ENCODE measurements around the gene RELL1.
"Not testable (repeated sequence)": the region's sequence is repeated elsewhere in the genome, so short reads cannot be mapped to it uniquely, and the experiment has no call there.

The RELL1 gene

GRCh38 chr4:37690976-37691375 is 4.8 kb upstream of the RELL1 start:
- no peak for DNase-seq

DNA sequence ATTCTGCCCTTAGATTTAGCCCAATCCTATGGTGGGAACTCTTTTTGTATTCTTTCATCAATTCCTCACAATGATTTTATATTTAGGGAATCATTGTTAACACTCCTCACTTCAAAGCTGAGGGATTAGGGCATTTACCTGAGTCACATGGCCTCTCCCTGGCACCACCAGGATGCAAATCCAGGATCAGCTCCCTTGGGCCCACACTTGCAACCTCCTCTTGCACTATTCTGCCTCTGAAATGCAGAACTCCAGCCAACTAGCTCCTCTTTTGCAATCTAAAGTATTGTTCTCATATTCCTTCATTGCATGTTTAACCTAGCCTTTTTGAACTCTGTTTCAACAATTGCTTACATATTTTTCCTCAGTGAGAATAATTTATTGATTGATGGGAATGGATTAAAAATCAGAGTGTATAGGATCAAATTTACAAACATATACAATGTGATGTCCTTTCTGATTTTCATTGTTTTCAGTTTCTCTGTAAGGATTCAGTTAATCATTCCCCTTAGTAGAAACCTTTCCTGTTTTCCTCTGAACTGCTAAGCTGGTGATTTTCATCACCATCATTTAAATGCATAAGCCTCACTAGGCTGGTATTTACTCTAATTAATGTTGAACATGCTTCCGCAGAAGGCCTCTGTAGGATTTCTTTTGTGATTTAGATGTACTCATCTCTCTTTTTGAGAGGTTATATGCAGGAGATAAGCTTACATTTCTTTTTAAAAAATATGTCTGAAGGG is 3.3 kb upstream of the RELL1 start:
- DNase-seq, result no peak

DNA sequence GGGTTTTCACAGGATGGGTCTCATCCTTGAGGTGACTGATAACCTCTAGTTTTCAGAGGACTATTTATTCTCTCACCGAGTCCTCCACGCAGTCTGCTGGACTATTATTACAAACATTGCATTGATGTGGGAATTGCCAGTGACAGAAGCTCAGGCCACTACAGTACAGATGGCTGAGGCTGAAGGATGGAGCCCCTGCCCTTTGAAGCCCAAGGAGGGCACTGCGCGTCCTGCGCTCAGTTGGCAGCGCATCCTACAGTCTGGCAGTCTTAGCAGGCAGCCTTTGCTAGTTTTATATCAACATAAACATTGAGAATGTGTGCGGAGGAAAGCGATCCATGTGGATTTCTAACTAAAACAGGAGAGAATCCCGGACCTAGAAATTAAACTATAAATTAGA is 1.5 kb upstream of the RELL1 start:
- no peak for DNase-seq

DNA sequence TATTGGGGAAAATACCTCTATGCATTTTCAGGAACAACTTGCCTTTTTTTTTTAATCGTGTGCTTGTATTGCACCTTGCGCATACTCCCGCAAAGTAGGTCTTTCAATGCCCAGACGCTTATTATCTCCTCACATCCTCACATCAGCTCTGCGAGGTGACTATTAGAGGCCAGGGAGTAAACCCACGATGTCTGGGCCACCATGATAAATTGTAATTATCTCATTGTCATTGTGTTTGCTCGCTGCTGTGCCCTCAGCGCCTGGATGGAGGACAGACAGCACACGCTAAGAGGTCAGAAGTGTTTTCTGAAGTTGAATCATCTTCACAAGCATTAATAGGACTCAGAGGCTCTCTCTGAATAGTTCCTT is 1.0 kb upstream of the RELL1 start:
- DNase-seq, result no peak

GRCh38 chr4:37685823-37686372 is 278 bp downstream of the RELL1 start:
- no peak for DNase-seq

GRCh38 chr4:37685161-37685822 is 884 bp downstream of the RELL1 start:
- no peak for DNase-seq

- no peak for DNase-seq
Observed at GRCh38 chr4:37684154-37684553, 2.0 kb downstream of the RELL1 start.

DNA sequence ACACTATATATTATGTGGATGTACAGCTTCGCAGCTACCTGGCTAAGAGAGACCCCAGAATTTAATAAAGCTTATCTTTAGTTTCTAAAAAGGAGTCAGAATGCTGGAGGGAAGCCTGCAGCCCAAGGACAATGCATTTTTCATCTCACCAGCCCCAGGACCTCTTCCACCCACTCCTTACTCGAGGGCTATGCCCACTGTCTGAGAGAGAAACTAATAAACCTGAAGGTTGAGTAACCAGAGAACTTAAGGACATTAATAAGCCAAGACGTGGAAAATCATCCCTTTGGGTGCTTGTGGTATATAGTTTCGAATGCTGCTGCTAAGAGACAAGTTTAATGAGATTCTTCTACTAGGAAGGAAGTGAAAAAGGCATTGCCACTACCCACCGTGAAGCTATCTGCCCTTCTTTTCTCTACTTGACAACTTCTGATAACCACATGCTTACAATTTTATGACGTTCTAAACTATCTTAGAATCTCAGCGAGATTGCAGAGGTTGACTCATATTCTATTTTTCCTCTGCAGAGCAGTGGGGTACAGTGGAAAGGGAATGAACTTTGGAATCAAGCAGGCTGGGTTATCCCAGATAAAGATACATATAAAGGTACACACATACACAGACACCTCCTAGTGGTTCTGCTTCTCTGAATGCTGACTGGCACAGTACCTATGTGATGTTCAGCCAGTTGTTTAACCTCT is 3.3 kb downstream of the RELL1 start:
- DNase-seq, result no peak

DNA sequence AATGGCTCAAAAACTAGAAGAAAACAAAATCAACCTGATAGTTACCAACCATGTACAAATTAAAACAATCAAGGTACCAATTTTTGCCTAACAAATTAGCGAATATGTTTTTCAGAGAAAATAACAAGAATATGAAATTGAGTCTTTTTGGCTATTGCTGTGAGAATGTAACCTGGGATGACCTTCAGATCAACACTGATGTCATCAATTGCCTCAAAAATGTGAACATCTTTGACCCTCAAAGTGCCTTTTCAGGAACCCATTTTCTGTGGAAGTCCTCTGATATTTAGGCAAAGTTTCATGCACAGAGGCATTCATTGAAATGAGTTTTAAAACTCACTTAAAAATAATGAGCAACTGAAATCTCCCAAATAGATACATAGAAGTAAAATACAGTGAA is 6.1 kb downstream of the RELL1 start:
- no peak for DNase-seq

DNA sequence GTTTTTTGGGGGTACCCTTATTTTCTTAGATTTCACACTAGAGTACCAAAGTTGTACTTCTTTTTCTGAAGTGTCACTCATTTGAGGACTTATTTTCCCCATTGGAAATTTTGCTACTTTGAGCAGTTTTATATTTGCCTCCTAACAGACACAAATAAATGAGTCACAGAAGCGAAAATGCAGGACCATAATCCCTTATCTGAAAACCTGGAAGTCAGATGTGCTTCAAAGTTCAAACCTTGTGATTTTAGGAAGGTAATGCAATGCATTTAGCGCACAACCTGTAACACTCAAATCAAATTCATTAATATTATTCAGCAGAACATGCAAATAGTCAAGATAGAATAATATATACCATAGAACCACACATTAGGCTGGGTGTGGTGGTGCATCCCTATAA is 6.9 kb downstream of the RELL1 start:
- DNase-seq, result no peak

GRCh38 chr4:37678624-37679023 is 7.6 kb downstream of the RELL1 start:
- no peak for DNase-seq

DNA sequence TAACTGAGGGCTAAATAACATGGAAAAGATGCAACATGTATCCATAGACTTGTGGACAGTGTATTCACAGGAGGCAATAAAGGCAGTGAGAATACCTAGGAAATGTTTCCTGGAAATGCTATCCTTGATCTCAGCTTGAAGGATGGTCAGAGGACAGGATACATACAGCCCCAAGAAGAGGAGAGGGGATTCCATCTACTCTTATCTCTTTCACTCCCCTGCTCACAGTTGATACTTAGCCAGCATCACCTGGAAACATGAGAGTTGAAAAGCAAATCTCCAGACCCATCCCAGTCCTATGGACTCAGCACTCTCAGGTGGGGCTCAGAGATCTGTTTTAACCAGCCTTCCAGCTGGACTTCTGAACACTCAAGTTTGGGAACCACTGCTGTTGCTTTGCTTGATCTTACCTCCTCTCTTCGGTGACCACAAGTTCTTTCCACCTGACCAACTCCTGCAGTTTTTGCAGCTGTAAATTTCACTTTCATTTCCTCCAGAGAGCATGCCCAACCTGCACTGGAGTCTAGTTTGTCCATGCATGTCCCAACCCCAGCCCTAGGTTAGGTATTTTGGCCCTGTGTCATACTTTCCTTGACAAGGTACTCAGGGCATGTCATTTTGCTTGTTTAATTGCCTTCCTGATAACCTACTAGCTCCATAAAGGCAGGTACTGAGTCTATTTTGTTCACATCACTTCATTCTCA is 10.4 kb downstream of the RELL1 start:
- DNase-seq, result no peak

DNA sequence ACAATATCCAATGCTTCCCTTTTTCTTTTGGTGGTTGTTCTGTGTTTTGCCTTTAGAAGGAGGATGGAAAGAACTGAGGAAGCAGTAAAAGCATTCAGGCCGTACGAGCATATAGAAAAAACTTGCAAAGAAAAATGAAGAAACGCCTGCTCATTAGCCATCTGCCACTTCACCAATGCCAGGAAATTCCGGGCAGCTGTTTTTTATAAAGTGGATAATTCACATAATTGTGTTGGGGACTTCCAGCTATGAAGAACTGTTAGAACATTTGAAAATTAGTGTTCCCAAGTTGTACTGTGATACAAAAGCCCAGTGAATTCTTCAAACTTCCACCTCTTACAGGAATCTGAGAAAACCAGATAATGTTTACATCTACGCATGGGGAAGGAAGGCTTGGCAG is 11.7 kb downstream of the RELL1 start:
- no peak for DNase-seq

- DNase-seq, result no peak
Observed at GRCh38 chr4:37673538-37674192, 12.5 kb downstream of the RELL1 start.

DNA sequence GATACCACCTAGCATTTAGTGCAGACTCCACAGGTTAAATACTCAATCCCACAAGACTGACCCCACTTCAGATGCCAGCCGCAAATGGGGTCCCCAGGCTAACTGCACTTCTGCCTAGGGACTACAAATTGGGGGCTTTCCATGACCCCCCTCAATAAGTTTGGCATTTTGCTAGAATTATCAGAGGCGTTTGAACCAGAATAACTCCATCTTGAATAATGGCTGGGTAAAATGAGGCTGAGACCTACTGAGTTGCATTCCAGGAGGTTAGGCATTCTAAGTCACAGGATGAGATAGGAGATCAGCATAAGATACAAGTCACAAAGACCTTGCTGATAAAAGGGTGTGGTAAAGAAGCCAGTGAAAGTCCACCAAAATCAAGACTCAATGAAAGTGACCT is 15.1 kb downstream of the RELL1 start:
- no peak for DNase-seq

DNA sequence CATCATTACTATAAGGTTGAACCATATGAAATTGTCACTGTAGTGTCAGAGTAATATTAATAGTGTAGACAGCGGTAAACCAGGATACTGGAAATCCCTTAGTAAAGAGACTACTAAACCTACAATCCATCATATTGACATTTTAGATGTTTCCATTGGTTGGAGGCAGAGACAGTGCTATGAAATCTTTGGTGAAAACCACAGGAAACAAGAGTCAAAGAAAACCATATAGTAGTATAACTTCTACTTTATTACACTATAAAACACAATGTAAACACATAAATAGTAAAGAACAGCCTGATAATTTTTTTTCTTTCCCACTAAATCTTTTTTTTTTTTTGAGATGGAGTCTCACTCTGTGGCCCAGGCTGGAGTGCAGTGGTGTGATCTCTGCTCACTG is 15.9 kb downstream of the RELL1 start:
- DNase-seq, result no peak

DNA sequence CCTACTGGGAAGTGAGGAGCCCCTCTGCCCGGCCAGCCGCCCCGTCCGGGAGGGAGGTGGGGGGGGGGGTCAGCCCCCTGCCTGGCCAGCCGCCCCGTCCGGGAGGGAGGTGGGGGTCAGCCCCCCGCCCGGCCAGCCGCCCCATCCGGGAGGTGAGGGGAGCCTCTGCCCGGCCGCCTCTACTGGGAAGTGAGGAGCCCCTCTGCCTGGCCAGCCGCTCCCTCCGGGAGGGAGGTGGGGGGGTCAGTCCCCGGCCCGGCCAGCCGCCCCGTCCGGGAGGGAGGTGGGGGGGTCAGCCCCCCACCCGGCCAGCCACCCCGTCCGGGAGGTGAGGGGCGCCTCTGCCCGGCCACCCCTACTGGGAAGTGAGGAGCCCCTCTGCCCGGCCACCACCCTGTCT is 17.1 kb downstream of the RELL1 start:
- DNase-seq, result not testable (repeated sequence)

GRCh38 chr4:37667197-37668100 is 18.7 kb downstream of the RELL1 start:
- DNase-seq, result no peak

DNA sequence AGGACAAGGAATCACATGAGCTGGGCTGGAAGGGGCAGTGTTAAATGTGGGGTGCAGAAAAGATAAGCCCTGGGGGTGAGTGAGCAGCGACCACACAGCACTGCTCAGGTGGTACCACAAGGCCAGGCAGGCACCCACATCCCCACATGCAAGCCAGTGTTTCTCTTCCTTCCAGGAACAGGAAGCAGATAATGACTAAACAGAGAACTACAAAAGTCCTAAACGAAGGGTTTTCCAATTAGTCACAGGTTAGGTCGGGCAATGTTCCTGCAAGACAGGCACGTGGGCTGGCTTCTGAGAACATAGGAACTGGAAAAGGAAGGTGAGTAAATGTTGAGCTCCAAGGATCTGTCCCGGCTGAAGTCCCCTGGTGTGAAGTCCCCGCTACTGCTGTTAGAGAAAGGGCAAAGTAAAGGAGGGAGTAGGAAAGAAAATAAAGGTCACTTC is 19.5 kb downstream of the RELL1 start:
- DNase-seq, result no peak

- no peak for DNase-seq
Observed at GRCh38 chr4:37665333-37666320, 20.5 kb downstream of the RELL1 start.
